Hepatocyte (in vitro differentiated cells): Measurements from ENCODE around the gene GMDS.

ENCODE experiments used
- CTCF ChIP-seq: fragments of 200-600 bp; sonication (generic); IDR thresholded peaks from 2 replicates; pipeline ENCODE4 v1.5.1; 2016; ENCODE audit warnings: antibody characterized with exemption, mild to moderate bottlenecking; ENCODE audit not compliant: poor library complexity
- EZH2 ChIP-seq: fragments of 200-600 bp; sonication (generic); IDR thresholded peaks from 2 replicates; pipeline ENCODE4 v1.6.1; 2016; ENCODE audit warnings: antibody characterized with exemption, mild to moderate bottlenecking, borderline replicate concordance

- TF ChIP-seq CTCF (no peak), EZH2 (no peak)
These were observed 671.2 kb downstream of the GMDS start for GRCh38 chr6:1574083-1574761.
